Measurements from ENCODE around the gene RABGAP1L. TPM values are rescaled to one million over a fixed set of nuclear protein-coding genes. Genes with fewer than 3 reads are reported as not detected.

The RABGAP1L gene
- total RNA-seq, 1 experiment from 2014 or later, result 57.4 TPM

DNA sequence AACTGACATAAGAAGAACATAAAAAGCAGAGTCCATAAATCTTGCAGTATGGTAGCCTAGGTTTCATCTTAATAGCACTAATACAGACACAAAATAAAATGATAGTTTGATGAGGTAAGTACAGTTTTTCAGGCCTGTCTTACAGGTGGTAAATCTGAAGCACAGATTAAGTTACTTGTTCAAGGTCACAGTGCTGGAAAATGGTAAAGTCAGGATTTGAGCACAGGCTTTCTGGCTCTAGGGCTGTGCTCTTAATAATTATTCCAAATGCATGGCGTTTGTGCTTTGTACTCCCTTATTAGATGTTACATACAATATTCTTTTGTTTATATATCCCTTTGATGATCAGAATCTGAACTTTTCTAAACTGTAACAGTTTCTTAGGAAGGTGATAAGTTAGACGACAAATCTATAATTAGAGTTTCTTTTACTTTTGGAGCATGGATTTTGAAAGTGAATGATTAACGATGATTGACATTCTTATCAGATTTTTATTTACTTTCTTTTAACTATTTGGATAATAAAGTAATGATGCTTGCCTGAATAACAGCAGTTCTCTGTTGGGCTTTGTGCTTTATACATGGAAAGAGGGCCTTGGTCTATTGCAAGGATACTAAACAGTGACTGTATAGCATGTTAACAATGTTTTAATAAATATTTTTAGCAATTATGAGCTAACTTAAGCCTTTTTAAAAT lies 738.9 kb downstream of the RABGAP1L start:
- TF ChIP-seq EZH2 (IDR thresholded peaks at IDR 0.05; ENCODE audit: low read depth), result no peak
- TF ChIP-seq CTCF (conservative IDR thresholded peaks at IDR 0.05), result no peak
- Histone ChIP-seq H4K20me1 (ENCODE audit: insufficient read depth) (no peaks in the 10 kb centered on the region), H3K4me3 (no peak overlapping the region), H3K36me3 (ENCODE audit: low read depth) (no peaks in the 10 kb centered on the region), H3F3A (ENCODE audit: insufficient read depth, low read depth) (no peaks in the 10 kb centered on the region), H3K4me1 (replicated peaks; ENCODE audit: insufficient read depth) (no peaks in the 10 kb centered on the region), H3K27me3 (ENCODE audit: insufficient read depth, low read depth) (no peaks in the 10 kb centered on the region), H3K9me3 (ENCODE audit: insufficient read depth, low read depth) (no peaks in the 10 kb centered on the region; the same call in 1 of the 2 replicates), H3K79me2 (ENCODE audit: low read depth) (no peaks in the 10 kb centered on the region), H3K4me2 (no peak overlapping the region), H3K9me2 (ENCODE audit: insufficient read depth) (no peaks in the 10 kb centered on the region), H2AFZ (no peak overlapping the region), H3K27ac (no peak overlapping the region)
- CTCF ChIA-PET, result no interaction called here
- intact Hi-C loops (cut with micrococcal nuclease; ENCODE audit: unreplicated experiment), result no loop called here
- no TSS peak for BruUV-seq (replicated peaks)
- POLR2A ChIA-PET (ENCODE audit: unreplicated experiment), result no interaction called here
- DNase-seq, result no peak

GRCh38 chr1:174900317-174900716 lies 741.0 kb downstream of the RABGAP1L start:
- no peaks in the 10 kb centered on the region for H3K27me3 ChIP-seq (ENCODE audit: insufficient read depth, low read depth)
- CTCF ChIA-PET, result no interaction called here
- no peaks in the 10 kb centered on the region for H4K20me1 ChIP-seq (ENCODE audit: insufficient read depth)
- no peaks in the 10 kb centered on the region for H3K4me1 ChIP-seq (replicated peaks; ENCODE audit: insufficient read depth)
- no peak overlapping the region for H2AFZ ChIP-seq
- H3K4me3 ChIP-seq, result no peak overlapping the region
- no peaks in the 10 kb centered on the region; the same call in 1 of the 2 replicates for H3K9me3 ChIP-seq (ENCODE audit: insufficient read depth, low read depth)
- BruUV-seq (replicated peaks), result no TSS peak
- POLR2A ChIA-PET (ENCODE audit: unreplicated experiment), result no interaction called here
- TF ChIP-seq CTCF (conservative IDR thresholded peaks at IDR 0.05) (no peak), EZH2 (IDR thresholded peaks at IDR 0.05; ENCODE audit: low read depth) (no peak)
- no peaks in the 10 kb centered on the region for H3K79me2 ChIP-seq (ENCODE audit: low read depth)
- no peaks in the 10 kb centered on the region for H3K9me2 ChIP-seq (ENCODE audit: insufficient read depth)
- no peaks in the 10 kb centered on the region for H3K36me3 ChIP-seq (ENCODE audit: low read depth)
- no peak overlapping the region for H3K4me2 ChIP-seq
- H3K27ac ChIP-seq, result no peak overlapping the region
- intact Hi-C loops (cut with micrococcal nuclease; ENCODE audit: unreplicated experiment), result no loop called here
- DNase-seq, result no peak
- no peaks in the 10 kb centered on the region for H3F3A ChIP-seq (ENCODE audit: insufficient read depth, low read depth)

DNA sequence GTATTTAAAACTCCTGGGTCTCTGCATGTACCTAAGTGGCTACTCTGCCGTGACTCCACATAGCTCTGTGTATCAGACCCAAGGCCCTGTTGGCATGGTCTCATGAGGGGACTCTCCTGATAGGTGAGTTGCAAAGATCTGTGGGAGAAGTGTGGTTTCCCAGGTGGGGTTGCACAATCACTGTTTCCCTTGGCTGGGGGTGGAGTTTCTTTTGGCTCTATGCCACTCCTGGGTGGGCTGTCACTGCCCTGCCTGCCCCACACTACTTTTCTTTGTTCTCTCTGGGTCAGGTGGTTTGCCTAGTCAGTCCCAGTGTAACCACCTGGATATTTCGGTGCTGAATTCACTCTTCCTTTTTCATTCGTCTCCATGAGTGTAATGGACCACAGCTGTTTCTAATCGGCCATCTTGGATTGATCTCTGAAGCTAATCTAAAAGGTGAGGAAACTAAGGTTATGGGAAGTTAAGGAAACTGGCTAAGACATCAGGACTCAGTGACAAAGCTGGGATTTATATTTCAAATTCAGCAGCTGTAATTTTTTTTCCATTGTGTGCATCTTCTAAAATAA lies 743.3 kb downstream of the RABGAP1L start:
- H3K27ac ChIP-seq, result no peak overlapping the region
- no peaks in the 10 kb centered on the region for H3K79me2 ChIP-seq (ENCODE audit: low read depth)
- H3K9me3 ChIP-seq (ENCODE audit: insufficient read depth, low read depth), result no peaks in the 10 kb centered on the region; the same call in 1 of the 2 replicates
- H3K27me3 ChIP-seq (ENCODE audit: insufficient read depth, low read depth), result no peaks in the 10 kb centered on the region
- no peak for TF ChIP-seq CTCF (conservative IDR thresholded peaks at IDR 0.05)
- TF ChIP-seq EZH2 (IDR thresholded peaks at IDR 0.05; ENCODE audit: low read depth), result no peak
- H3K4me3 ChIP-seq, result no peak overlapping the region
- intact Hi-C loops (cut with micrococcal nuclease; ENCODE audit: unreplicated experiment), result no loop called here
- CTCF ChIA-PET, result interaction anchor here (0.6 kb wide), 1 partner anchor 84 kb away, joined by 3 read pairs; no protein-coding TSS in a partner anchor
- DNase-seq, result peak in 1 of 2 experiments; percentile 10
- no peak overlapping the region for H2AFZ ChIP-seq
- no peaks in the 10 kb centered on the region for H4K20me1 ChIP-seq (ENCODE audit: insufficient read depth)
- H3K4me2 ChIP-seq, result no peak overlapping the region
- no peaks in the 10 kb centered on the region for H3K4me1 ChIP-seq (replicated peaks; ENCODE audit: insufficient read depth)
- BruUV-seq (replicated peaks), result no TSS peak
- H3K9me2 ChIP-seq (ENCODE audit: insufficient read depth), result no peaks in the 10 kb centered on the region
- no peaks in the 10 kb centered on the region for H3K36me3 ChIP-seq (ENCODE audit: low read depth)
- POLR2A ChIA-PET (ENCODE audit: unreplicated experiment), result no interaction called here
- H3F3A ChIP-seq (ENCODE audit: insufficient read depth, low read depth), result no peaks in the 10 kb centered on the region
